SH-SY5Y (cell line): ENCODE results near the gene SGSM1.

ENCODE experiments used
- GATA2 ChIP-seq: IDR thresholded peaks from 2 replicates; pipeline ENCODE4 v1.6.1; 2011; ENCODE audit warnings: mild to moderate bottlenecking, low read depth, low read length
- GATA3 ChIP-seq: IDR thresholded peaks from 2 replicates; pipeline ENCODE4 v1.6.1; 2011; ENCODE audit warnings: low read depth, mild to moderate bottlenecking, low read length, moderate library complexity

DNA sequence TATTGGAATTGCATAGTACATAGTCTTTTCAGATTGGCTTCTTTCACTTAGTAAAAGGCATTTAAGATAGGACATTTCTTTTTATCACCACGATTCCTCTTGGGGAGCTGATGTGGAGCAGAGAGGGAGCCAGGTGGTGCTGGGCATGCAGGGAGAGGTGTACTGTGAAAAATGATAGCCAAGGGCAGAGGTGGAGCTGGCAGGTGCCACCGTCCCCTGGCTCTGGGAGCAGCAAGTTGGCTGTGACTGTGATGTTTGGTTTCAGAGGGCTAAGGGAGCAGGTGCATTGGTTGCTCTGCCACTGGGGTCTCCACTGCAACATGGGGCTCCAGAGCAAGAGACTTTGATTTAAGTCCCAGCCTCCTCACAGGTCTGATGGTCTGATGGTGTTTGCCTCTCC is 16.5 kb downstream of the SGSM1 start:
- TF ChIP-seq GATA3 = no peak
- no peak for TF ChIP-seq GATA2
